IPS DF 4.7 (cell line): ENCODE results near the gene LEKR1.
"Not testable (repeated sequence)": the region's sequence is repeated elsewhere in the genome, so short reads cannot be mapped to it uniquely, and the experiment has no call there.

Experiments
- DNase-seq: peaks from one replicate; pipeline ENCODE4 v3.0.0-alpha.2; 2013; ENCODE audit warnings: low spot score; ENCODE audit errors: extremely low read depth

The LEKR1 gene

DNA sequence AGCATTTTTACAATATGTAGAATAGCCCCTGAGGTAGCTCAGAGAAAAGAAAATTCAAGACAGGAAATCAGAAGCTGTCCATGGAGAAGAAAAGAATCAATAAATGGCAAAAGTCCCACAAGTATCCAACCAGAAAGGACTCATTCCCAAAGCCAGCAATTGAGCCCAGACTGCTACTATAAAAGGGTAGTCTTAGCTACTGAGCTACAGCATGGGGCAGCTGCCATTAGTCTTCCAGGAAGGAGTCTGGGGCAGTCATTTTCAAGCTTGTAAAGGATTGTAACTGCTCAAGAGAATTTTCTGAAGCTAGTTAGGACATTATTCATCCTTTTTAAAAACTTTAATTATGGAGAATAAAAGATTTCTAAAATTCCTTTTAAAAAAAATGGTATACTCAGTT, 10.5 kb downstream of the LEKR1 start:
- DNase-seq: no peak

DNA sequence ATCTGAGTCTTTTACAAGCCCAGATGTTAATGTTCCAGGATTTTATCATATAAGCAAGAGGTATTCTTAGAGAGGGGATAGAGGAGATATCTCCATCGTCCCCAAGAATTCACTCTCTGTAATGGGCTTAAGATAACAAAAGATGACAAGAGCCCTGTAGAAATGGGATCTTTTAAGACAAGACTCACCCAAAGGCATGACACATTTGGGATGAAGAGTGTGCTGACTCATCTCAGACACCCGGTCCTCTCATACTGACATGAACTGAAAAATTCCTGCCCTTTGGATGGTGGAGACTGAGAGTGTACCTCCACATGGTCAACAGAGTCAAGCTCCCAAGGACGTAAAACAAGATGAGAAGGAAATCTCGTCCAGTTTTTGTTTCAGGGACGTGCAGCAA, 11.0 kb downstream of the LEKR1 start:
- DNase-seq: no peak

DNA sequence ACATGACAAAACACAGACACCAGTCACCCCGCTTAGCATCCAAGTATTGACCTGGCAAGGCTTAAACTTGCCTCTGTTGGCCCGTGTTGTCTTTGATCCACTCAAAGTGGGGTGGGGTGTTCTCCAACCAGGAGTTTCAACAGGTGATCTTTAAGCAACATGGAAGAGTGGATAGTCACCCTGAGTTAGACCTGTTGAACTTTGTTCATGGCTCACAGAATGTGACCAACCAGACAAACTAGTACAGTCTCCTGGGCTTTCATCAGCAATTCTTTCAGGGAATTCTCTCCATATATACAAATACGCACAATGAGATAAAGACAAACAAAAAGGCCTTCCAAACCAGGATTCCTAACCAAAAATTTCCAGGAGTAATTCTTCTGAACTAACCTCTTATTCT, 11.9 kb downstream of the LEKR1 start:
- DNase-seq: no peak

DNA sequence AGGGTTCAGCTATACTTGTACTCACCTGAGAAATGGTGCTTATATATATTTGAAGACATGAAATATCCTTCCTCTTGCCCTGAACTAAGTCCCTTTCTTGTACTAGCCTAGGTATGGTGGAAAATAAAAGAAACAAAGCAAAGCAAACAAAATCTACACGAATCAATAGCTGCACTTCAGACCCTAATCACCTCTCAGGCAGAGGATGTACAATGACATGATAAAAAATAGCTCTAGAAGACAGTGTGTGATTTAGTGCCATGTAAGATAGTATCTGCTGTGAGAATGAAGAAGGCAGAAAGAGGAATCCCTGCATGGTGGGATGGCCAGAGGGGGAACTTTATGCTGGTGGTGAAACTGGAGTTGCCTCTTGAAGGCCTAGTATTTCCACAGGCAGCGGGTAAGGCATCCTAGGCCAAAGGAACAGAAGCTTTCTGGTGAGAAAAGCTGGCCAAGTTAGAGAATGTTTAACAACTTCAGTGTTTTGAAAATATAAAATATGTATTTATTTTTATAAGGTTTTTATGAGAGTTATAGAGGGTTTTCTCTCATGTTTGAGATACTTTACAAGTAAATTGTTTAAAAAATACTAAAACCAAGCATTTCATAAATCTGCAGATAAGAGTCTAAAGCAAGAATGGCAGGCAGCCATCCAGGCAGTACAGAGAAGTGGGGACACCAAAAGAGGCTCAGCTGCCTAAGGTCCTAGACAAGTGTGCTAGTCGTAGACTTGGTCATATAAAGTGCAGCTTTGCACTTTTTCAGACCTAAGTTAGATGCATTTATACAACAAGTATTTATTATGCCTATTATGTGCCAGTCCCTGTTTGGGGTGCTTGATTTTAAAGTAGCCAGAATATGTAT, 14.9 kb downstream of the LEKR1 start:
- no peak for DNase-seq

DNA sequence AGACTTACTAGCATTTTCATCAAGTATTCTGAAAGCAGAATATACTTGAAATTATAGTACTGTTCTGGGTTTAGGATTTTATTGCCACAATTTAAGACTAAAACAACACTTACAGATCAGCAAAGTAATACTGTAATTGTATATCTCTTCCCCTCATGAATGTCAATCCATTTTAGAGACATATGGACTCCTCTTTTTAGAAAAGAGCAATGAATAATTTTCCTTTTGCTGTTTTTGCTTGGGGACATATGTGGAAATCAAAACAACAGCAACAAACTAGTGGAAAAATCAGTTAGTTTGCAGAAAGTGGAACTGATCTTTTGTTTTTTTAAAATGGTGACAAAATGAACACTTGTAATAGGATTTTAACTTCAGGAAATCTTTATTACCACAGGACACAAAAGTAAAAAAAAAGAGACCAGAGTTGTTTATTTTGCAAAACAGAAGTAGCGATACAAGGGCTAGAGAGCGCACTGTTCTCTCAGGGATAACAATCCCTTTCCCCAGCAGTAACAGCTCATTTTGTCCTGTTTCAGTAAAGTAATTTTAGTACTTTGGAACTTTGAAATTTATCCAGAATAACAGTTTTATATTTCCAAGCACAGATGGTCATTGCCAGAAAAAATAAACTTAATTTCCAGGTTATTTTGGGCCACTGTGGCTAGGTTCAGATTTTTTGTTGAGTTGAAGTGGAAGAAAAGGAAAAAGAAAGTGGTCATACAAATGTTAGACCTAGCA, 17.1 kb downstream of the LEKR1 start:
- no peak for DNase-seq

DNA sequence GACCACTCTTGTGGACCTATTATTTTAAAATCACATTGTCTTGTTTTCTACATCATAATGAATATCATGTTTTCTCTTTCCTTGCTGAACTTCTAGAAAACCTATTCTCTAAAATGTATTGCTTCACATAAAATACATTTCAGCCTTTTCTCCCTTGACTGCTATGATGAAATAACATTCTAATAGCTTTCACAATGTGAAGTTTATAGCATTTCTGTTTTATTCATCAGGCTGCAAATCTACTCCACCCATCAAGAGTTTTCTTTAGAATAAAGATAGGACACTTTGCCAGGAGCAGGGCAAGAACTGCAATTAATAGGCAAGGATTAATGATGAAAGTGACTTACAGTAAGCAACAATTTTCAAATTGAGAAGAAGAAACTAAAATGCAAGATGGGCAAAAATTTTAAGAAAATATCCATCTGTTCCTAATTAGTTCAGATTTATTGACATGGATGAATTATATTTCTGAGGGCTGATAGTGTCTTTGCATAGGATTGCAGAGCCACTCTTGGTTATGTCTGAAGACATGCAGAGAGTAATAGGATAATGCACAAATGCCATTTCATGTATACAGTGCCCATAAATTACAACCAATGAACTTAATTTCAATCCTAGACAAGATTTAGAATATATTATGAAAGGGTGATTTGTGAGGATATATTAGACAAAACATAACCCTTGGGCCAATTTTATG, 21.7 kb downstream of the LEKR1 start:
- no peak for DNase-seq

DNA sequence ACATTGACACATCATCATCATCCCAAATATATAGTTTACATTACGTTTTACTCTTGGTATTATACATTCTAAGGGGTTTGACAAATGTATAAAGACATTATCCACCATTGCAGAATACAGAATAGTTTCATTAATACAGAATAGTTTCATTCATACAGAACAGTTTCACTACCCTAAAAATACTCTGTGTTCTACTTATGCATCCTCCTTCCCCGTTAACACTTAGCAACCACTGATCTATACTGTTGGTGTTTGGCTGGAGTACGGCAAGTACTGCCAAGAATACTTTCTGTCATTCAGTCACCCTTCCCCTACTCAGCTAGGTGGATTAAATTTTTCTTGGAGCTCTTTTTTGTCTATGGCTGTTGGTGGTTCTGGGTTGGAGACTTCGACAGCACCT, 33.4 kb downstream of the LEKR1 start:
- no peak for DNase-seq

DNA sequence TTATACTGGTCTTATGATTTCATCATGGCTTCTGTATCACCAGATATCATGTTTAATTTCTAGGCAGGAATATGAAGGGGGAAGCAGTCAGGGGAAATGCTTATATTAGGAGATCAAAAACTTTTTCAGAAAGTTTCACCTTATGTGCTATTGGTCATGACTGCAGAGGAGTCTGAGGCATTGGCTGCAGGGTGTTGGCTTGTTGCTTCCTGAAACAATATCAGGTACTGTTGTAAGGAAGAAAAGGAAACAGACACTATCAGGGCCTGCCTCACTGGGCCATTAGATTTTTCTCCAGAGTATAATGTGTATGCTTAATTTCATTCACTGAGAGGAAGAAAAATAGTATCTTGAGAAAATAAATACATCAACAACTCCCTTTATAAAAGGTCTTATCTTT, 34.7 kb downstream of the LEKR1 start:
- DNase-seq: no peak

DNA sequence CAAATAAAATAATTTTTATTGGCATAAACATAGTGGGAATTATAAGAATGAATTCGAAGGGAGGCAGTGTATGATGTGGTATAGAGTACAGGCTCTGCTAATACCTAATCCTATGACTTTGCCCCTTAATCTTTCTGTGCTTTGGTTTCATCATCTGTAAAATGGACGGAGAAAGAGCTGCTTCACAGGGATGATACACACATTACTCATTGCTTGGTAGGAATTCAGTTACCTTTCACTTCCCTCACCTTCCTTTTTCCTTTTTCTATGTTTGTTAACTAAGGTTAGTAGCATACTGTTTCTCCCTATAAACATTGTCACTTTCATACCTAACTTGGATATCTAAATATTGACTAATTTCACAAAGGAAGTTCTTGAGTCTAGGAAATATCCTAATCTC, 36.2 kb downstream of the LEKR1 start:
- no peak for DNase-seq

DNA sequence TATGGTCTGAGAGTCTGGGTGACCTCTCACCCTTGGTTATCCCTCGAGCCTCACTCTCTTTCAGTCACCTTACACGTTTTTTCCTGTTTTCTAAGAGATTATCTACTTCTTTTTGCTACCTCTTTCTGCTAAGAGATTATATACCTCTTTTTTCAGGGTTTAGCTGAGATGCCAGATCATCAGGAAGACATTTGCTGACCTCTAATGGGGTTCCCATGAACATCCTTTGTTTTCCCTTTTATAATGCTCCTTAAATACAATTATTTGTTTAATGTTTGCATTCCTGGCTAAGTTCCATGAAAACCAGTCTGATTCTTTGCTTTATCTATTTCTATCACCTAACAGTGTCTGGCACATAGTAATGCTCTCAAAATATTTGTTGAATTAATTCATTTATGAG, 39.6 kb downstream of the LEKR1 start:
- no peak for DNase-seq

DNA sequence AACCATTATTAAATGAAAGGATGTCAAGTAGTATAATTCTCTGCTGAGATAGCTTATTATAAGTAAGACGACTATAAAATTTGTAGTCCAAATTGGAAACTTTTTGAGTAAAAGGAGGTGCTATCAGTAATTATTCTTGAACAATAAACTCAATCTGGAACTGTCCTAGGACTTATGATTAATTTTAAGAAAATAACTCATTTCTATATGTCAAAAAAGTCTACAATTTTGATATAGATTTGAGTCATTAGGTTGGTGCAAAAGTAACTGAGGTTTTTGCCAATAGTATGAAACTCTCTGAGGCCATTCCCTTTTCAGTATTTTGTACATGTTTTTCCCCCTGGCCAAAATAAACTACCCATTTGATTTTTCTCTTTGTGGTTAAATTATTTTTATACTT, 41.0 kb downstream of the LEKR1 start:
- DNase-seq: no peak

DNA sequence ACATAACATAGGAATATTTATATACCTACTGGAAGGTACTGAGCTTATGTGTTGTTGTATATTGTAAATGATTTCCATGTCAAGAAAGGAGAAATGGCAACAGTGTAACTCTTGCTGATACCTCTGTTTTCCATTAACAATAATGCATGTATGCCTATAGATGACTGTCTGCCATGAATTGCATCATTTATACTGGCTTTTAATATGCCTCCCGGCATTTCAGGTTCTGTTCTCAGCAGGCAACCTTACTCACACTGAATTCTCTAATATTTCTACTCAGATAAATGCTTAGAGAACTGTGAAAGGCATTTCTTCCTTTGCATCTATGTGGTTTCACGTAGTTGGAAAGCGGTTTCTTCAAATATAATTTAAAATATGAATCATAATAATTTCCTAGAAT, 41.8 kb downstream of the LEKR1 start:
- DNase-seq: no peak

DNA sequence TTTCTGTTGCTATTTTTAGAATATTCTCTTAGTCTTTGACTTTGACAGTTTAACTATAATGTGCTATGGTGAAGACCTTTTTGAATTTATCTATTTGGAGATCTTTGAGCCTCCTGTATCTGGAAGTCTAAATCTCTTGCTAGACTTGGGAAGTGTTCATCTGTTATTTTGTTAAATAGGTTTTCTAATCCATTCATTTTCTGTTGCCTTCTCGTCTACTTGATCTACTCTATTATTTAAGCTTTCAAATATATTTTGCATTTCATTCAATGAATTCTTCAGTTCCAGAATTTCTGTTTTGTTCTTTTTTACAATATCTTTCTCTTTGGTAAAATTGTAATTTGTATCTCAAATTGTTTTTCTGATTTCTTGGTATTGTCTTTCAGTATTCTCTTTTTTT, 47.8 kb downstream of the LEKR1 start:
- no peak for DNase-seq

DNA sequence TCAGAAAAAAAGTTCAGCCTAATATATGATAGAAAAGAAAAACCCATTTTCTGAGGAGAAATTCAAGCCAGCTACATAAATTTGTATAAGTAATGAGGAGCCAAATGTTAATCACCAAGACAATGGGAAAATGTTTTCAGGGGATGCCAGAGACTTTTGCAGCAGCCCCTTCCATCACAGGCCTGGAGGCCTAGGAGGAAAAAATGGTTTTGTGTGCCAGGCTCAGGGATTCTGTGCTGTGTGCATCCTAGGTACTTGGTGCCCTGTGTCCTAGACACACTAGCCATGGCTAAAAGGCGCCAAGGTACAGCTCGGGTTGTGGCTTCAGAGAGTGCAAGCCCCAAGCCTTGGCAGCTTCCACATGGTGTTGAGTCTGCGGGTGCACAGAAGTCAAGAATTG, 53.3 kb downstream of the LEKR1 start:
- DNase-seq: not testable (repeated sequence)

DNA sequence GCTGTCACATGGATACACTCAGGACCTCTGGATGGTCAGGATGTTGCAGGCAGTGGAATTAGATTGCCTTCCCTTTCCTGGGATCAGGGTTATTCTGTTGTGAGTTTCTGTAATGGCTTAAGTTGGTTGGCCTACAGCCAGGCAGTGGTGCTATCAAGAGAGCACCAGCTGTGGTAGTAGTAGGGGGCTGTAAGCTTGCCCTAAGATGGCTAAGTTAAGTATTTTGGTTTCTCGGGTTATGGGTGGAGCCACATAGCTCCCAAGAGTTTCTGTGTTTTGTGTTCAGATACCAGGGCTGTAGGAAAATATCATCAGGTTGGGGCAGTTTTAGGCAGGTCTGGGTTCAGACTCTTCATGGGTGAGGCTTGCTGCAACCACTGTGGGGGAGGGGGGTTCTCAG, 59.6 kb downstream of the LEKR1 start:
- no peak for DNase-seq

DNA sequence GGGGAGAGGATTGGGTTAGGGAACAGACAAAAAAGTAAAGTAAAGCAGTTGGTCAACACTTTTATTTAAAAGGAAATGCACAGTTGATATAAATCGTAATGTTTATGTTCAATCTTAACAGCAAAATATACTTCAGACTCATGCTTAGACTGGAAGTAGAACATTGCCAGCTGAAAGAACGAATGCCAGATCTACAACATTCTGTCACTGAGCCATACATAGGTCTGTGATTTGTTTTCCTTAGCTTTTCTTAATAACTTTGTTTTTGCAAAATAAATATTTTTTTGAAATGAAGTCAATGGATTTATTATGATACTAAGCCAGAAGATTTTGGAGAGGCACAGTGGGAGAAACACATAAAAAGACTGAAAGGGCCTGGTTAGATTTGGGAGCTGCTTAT, 62.0 kb downstream of the LEKR1 start:
- DNase-seq: no peak

DNA sequence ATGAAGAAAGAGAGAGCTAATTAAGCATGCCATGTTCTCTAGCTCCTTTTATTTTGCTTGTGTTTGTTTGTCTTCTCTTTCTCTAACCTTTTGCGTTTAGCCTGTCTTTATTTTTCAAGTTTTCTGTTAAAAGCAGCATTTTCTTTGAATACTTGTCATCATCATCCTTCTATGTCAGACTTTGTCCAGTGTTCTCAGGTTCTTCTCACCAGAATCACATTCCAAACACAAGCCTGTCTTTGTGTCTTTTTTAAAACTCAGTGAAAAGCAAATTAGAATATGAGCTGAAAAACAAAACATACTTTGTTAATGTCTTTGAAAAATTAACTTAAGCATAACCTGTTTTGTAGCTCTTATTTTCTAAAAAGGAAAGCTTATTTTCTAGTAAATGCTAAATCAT, 62.4 kb downstream of the LEKR1 start:
- no peak for DNase-seq

DNA sequence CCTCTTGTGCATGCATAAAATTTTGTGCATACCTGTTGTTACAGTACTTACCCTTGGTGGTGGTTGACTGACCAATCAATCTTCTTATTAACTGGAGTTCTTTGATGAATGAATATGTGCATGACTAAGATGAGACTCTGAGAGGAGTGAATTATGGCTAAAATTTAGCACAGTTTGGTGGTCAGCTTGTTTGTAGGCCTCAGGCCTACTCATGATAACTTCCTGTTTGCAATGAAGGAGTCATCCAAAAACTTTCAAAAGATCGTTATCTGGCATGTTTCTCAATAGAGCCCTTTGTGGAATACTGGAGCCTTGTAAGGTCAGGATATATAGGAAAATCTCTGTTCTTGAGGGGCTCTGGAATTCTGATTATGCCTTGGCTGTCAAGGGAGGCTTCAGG, 66.5 kb downstream of the LEKR1 start:
- DNase-seq: no peak

DNA sequence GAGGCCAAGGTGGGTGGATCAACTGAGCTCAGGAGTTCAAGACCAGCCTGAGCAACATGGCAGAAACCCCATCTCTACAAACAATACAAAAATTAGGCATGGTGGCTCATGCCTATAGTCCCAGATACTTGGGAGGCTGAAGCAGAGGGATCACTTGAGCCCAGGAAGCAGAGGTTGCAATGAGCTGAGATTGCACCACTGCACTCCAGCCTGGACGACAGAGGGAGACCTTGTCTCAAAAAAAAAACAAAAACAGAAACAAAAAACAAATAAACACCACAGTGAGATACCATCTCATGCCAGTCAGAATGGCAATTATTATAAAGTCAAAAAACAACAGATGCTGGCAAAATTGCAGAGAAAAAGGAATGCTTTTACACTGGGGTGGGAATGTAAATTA, 69.2 kb downstream of the LEKR1 start:
- DNase-seq: not testable (repeated sequence)

DNA sequence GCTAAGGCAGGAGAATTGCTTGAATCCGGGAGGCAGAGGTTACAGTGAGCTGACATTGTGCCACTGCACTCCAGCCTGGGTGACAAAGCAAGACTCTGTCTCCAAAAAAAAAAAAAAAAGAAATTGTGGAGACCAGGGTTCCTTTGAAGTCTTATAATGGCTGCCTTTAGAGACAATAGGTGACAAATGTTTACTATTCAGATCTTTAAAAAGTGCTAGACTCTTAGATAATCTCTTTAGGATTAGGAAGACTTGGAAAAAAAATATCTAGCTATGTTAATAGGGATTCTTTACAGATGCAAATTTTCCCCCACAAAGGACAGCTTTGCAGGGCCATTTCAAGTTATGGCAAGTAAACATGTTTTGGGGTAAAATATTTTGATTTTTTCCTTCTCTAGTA, 71.7 kb downstream of the LEKR1 start:
- not testable (repeated sequence) for DNase-seq

DNA sequence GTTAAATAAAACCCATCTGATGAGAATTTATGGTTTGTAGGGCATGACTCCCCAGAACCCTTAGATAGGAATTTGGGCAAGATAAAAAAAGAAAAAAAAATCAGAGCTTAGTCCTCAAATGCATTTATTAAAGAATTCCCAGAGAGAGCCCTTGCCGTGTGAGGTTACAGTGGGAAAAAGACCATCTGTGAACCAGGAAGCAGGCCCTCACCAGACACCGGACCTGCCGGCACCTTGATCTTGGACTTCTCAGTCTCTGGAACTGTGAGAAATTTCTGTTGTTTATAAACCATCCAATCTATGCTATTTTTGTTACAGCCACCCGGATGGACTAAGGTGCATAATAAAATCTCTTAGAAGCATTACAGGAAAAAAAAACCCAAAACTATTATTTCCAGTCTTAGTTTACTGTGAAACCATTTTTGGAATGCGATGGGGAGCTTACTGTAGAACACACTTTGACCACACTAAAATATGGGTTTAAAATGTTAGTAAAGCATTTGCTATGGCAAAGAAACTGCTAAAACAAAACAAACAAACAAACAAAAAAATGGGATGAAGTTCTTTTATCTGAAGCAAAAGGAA, 72.2 kb downstream of the LEKR1 start:
- DNase-seq: no peak

DNA sequence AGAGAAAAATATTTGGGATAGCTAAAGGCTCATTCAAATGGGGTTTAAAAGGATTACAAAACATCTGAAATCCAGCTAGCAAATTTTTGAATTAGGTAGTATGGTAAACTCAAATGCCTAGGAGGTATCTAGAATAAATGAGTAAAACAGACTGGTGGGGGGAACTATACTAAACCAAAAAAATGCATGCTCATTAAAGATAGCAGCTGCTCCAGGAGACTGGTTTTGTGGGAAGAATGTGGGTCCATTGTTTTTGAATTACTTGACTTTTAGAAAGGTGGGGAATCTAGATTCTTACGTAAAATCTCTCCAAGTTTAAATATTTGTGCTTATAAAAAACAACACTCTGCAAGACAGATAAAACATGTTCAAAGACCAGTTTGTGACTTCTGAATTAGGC, 73.8 kb downstream of the LEKR1 start:
- DNase-seq: no peak
